ENCODE results near the gene ACTN4.

The ACTN4 gene

DNA sequence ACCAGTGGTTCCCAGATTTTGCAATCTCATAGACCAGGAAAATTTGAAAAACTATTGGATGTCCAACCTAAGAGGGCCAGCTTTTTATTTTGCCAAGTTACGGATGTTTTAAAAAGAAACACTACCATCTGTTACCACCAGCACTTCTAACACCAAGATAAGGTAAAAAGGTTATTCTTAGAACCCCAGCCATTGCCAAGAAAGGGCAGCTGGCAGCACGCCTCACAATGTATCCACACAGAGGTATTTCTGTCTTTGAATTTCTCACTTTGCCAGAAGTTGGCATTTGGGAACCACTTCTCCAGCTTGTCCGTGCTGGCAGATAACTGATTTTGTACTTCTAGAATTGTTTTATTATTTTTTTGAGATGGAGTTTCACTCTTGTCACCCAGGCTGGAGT lies 68.1 kb downstream of the ACTN4 start:
- Histone ChIP-seq H3K4me1 (ENCODE audit: low read length) (peaks cover 16% of the 10 kb centered on the region), H3K4me2 (ENCODE audit: low read length) (no peak overlapping the region), H3K36me3 (replicated peaks; ENCODE audit: low read depth, low read length) (peaks cover 65% of the 10 kb centered on the region), H3K9me3 (ENCODE audit: insufficient read depth, low read length) (no peaks in the 10 kb centered on the region), H3K4me3 (ENCODE audit: low read length) (no peak overlapping the region), H3K79me2 (ENCODE audit: low read length) (no peaks in the 10 kb centered on the region), H2AFZ (ENCODE audit: low read depth, low read length) (no peak overlapping the region), H4K20me1 (ENCODE audit: insufficient read depth, low read length) (no peaks in the 10 kb centered on the region), H3K27me3 (ENCODE audit: low read depth, low read length) (no peaks in the 10 kb centered on the region), H3K27ac (ENCODE audit: low read length) (no peak overlapping the region), H3K9ac (ENCODE audit: low read length) (no peak overlapping the region)
- TF ChIP-seq, protein P1, sequence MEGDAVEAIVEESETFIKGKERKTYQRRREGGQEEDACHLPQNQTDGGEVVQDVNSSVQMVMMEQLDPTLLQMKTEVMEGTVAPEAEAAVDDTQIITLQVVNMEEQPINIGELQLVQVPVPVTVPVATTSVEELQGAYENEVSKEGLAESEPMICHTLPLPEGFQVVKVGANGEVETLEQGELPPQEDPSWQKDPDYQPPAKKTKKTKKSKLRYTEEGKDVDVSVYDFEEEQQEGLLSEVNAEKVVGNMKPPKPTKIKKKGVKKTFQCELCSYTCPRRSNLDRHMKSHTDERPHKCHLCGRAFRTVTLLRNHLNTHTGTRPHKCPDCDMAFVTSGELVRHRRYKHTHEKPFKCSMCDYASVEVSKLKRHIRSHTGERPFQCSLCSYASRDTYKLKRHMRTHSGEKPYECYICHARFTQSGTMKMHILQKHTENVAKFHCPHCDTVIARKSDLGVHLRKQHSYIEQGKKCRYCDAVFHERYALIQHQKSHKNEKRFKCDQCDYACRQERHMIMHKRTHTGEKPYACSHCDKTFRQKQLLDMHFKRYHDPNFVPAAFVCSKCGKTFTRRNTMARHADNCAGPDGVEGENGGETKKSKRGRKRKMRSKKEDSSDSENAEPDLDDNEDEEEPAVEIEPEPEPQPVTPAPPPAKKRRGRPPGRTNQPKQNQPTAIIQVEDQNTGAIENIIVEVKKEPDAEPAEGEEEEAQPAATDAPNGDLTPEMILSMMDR (IDR thresholded peaks at IDR 0.05; ENCODE audit: low read depth, low read length) = no peak
- no peak for TF ChIP-seq EZH2phosphoT487 (IDR thresholded peaks at IDR 0.05; ENCODE audit: low read depth)

DNA sequence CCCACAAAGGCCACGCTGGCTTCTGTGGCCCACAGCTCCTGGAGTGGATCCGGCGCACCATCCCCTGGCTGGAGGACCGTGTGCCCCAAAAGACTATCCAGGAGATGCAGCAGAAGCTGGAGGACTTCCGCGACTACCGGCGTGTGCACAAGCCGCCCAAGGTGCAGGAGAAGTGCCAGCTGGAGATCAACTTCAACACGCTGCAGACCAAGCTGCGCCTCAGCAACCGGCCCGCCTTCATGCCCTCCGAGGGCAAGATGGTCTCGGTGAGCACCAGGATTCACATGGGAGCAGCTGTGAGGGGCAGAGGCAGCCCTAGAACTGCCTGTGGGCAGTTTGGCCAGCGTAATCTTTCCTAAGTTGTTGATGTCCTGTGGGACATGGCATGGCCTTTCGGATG lies 69.6 kb downstream of the ACTN4 start:
- Histone ChIP-seq H3K36me3 (replicated peaks; ENCODE audit: low read depth, low read length) (peaks cover 65% of the 10 kb centered on the region), H3K4me1 (ENCODE audit: low read length) (peaks cover 25% of the 10 kb centered on the region), H3K9me3 (ENCODE audit: insufficient read depth, low read length) (no peaks in the 10 kb centered on the region), H3K4me3 (ENCODE audit: low read length) (no peak overlapping the region), H3K79me2 (ENCODE audit: low read length) (no peaks in the 10 kb centered on the region), H3K27me3 (ENCODE audit: low read depth, low read length) (no peaks in the 10 kb centered on the region), H3K27ac (ENCODE audit: low read length) (no peak overlapping the region), H4K20me1 (ENCODE audit: insufficient read depth, low read length) (no peaks in the 10 kb centered on the region), H2AFZ (ENCODE audit: low read depth, low read length) (no peak overlapping the region), H3K9ac (ENCODE audit: low read length) (no peak overlapping the region), H3K4me2 (ENCODE audit: low read length) (no peak overlapping the region)
- TF ChIP-seq, protein P1 (IDR thresholded peaks at IDR 0.05; ENCODE audit: low read depth, low read length) = no peak
- TF ChIP-seq EZH2phosphoT487 (IDR thresholded peaks at IDR 0.05; ENCODE audit: low read depth) = no peak

- no peak overlapping the region for H3K4me3 ChIP-seq (ENCODE audit: low read length)
- peaks cover 68% of the 10 kb centered on the region for H3K36me3 ChIP-seq (replicated peaks; ENCODE audit: low read depth, low read length)
- no peak for TF ChIP-seq EZH2phosphoT487 (IDR thresholded peaks at IDR 0.05; ENCODE audit: low read depth)
- TF ChIP-seq, protein P1 (IDR thresholded peaks at IDR 0.05; ENCODE audit: low read depth, low read length) = no peak
- no peaks in the 10 kb centered on the region for H3K27me3 ChIP-seq (ENCODE audit: low read depth, low read length)
- H2AFZ ChIP-seq (ENCODE audit: low read depth, low read length) = no peak overlapping the region
- H3K79me2 ChIP-seq (ENCODE audit: low read length) = no peaks in the 10 kb centered on the region
- H3K4me2 ChIP-seq (ENCODE audit: low read length) = no peak overlapping the region
- no peak overlapping the region for H3K9ac ChIP-seq (ENCODE audit: low read length)
- H3K4me1 ChIP-seq (ENCODE audit: low read length) = peaks cover 25% of the 10 kb centered on the region
- no peaks in the 10 kb centered on the region for H4K20me1 ChIP-seq (ENCODE audit: insufficient read depth, low read length)
- no peak overlapping the region for H3K27ac ChIP-seq (ENCODE audit: low read length)
- no peaks in the 10 kb centered on the region for H3K9me3 ChIP-seq (ENCODE audit: insufficient read depth, low read length)
Measured at GRCh38 chr19:38717855-38718254, 70.4 kb downstream of the ACTN4 start.

GRCh38 chr19:38718747-38719543 lies 71.5 kb downstream of the ACTN4 start:
- H3K79me2 ChIP-seq (ENCODE audit: low read length) = no peaks in the 10 kb centered on the region
- H3K4me2 ChIP-seq (ENCODE audit: low read length) = no peak overlapping the region
- no peak overlapping the region for H3K4me3 ChIP-seq (ENCODE audit: low read length)
- no peaks in the 10 kb centered on the region for H4K20me1 ChIP-seq (ENCODE audit: insufficient read depth, low read length)
- TF ChIP-seq, protein P1 (IDR thresholded peaks at IDR 0.05; ENCODE audit: low read depth, low read length) = no peak
- TF ChIP-seq EZH2phosphoT487 (IDR thresholded peaks at IDR 0.05; ENCODE audit: low read depth) = no peak
- no peaks in the 10 kb centered on the region for H3K9me3 ChIP-seq (ENCODE audit: insufficient read depth, low read length)
- no peak overlapping the region for H3K27ac ChIP-seq (ENCODE audit: low read length)
- H3K4me1 ChIP-seq (ENCODE audit: low read length) = peaks cover 25% of the 10 kb centered on the region
- H3K27me3 ChIP-seq (ENCODE audit: low read depth, low read length) = no peaks in the 10 kb centered on the region
- no peak overlapping the region for H3K9ac ChIP-seq (ENCODE audit: low read length)
- H3K36me3 ChIP-seq (replicated peaks; ENCODE audit: low read depth, low read length) = peaks cover 71% of the 10 kb centered on the region
- H2AFZ ChIP-seq (ENCODE audit: low read depth, low read length) = no peak overlapping the region

Measured in OCI-LY3 (cell line).